CD4-positive, alpha-beta T cell treated with Interleukin-17A for 4 hours (primary cell): ENCODE measurements around the gene SERTAD3.
A peak's percentile ranks its signal among the peaks of the same experiment; 100 is the strongest.
"Not testable (repeated sequence)": the region's sequence is repeated elsewhere in the genome, so short reads cannot be mapped to it uniquely, and the experiment has no call there.

ENCODE experiments used
- DNase-seq: peaks from one replicate; pipeline ENCODE4 v3.0.0-alpha.2; 2020; ENCODE audit warnings: mixed read lengths

SERTAD3 gene

DNA sequence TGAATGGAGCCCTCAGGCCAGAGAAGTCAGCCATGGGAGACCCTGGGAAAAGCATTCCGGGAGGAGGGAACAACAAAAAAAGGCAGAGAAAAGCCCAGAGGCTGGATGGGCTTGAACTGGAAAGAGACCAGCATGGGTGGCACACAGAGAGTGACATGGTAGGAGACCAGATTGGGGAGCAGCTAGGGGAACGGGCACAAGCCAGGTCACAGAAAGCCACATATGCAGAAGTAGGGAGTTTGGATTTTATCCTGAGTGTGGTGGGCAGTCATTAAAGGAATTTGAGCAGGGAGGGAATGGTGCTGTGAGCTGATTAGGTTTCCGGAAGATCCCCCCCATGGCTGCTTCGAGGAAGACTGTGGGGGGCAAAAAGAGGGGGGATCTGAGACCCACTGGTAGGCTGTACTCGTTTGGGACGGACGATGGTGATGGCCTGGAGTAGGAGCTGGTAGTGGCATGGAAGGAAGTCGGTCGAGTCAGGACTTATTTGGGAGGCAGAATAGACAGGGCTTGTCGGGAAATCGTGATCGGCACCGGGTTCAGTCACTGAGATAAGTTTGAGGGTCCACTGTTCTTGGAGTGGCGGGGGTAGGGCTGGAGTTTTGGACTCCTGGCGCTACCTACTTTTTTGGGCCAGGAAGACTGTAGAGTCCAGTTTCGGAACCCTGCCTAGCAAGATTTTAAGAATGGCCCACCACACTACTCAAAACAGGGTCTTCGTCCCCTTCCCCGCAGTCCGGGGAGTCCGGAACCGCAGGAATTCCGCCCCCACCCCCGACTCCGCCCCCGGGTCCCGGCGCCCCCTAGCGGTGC lies 19.3 kb downstream of the SERTAD3 start:
- peak; percentile 23 for DNase-seq

- DNase-seq: no peak
Observed at GRCh38 chr19:40423938-40424337, 20.2 kb downstream of the SERTAD3 start.

DNA sequence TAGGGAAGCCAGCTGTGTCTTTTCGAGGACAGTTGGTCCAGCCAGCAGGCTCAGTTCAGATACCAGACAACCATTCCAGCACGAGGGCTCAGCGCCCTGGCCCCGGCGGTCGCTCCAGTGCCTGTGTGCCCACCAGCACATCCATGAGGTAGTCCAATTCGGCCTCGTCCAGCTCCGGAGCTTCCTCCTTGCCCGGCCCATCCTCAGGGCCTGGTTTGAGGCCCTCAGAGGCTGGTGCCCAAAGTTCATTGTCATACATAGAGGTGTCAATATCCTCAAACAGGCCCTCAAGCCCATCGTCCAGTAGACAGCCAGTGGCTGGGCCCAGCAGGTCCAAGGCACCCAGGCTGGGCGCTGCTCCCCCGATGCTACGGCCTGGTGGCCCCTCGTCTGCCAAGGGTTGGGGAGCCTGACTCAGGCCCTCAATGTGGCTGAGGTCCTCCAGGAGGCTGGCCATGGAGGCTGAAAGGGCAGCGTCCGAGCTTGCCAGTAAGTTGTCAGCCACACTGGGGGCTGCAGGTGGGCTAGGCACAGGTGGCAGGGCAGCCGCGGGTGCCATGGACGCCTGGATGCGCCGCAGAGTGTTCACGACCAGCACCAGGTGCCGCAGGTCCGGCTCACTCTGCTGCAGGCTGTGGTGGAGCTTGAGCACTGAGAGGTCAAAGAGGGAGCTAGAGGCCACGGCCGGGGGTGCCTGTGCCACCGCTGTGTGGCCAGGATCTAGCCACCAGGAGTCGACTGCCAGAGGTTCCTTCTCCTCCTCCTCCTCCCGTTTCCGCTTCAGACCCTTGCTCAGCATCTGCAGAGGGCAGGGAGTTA lies 21.2 kb downstream of the SERTAD3 start:
- no peak for DNase-seq

- no peak for DNase-seq
Observed at GRCh38 chr19:40421993-40422747, 22.0 kb downstream of the SERTAD3 start.

DNA sequence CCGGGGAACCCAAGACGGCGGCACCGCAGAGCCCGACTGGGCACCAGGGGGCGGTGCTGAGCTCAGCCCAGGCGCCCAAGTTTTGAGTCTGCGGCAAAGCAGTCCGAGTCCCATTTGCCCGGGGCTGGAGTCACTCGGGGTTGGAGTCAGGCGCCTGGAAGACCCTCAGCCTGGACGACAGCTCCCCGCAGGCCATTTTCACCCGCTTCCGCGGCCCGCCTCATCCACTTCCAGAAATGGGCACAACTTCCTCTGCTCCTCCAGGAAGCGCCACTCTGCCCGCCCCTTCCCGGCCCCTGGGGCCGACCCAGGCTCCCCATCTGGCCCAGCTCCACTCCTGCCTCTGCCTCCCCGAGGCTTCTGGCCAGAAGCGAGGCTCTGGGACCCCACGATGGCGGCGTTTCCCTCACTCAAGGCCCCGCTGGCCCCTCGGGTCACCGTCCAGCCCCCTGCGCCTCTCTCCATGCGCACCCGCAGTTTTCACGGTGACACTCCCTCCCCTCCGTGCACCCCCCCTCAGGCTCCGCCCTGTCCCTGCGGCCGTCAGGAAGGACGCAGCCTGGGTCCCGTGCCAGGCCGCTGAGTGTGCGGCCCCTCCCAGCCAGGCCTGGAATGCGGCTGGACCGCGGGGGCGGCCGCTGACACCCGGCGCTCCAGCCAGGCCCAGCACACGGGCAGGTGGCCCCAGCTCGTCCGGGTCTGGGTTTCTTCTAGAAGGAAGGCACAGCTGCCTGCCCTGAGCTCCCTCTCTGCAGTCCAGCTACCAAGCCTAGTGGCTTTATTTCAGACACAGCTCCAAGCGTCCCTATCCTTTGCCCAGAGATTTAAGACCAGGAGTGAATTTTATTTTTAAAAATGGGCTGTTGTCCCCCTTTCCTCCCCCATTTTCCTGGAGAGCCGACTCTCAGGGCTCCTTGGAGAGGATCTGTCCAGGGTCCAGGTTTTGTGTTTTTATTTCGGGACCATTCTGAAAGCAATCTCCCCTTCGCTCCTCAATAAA lies 23.1 kb downstream of the SERTAD3 start:
- DNase-seq: peak; percentile 82

- no peak for DNase-seq
Observed at GRCh38 chr19:40420451-40420765, 23.7 kb downstream of the SERTAD3 start.

GRCh38 chr19:40419780-40420179 lies 24.4 kb downstream of the SERTAD3 start:
- no peak for DNase-seq

GRCh38 chr19:40419066-40419612 lies 25.0 kb downstream of the SERTAD3 start:
- DNase-seq: no peak

DNA sequence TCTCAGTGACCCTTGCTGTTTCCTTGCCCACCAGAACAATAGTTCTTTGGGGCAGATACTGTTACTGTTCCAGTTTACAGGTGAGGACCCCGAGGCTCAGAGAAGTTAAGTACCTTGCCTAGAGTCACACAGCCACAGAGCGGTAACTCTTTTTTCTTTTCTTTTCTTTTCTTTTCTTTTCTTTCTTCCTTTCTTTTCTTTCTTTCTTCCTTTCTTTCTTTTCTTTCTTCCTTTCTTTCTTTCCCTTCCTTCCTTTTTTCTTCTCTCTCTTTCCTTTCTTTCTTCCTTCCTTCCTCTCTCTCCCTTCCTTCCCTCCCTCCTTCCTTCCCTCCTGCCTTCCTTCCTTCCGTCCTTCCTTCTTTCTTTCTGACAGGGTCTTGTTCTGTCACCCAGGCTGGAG lies 26.1 kb downstream of the SERTAD3 start:
- DNase-seq: no peak

DNA sequence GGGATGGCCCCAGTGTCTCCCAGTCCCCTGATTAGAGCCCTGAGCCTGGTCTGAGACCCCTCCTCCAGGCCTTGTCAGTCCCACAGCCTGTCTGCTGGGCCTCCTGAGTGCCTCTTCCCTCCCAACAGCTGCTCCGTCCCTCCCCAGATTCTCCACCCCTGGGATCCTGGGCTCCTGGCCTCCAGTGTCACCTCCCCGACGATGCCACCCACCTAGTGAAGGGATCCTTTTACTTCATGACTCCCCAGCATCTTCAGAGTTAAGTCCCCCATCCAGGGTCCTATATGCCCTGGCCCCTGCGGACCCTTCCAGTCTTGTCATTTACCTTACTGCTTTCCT lies 26.5 kb downstream of the SERTAD3 start:
- DNase-seq: no peak

DNA sequence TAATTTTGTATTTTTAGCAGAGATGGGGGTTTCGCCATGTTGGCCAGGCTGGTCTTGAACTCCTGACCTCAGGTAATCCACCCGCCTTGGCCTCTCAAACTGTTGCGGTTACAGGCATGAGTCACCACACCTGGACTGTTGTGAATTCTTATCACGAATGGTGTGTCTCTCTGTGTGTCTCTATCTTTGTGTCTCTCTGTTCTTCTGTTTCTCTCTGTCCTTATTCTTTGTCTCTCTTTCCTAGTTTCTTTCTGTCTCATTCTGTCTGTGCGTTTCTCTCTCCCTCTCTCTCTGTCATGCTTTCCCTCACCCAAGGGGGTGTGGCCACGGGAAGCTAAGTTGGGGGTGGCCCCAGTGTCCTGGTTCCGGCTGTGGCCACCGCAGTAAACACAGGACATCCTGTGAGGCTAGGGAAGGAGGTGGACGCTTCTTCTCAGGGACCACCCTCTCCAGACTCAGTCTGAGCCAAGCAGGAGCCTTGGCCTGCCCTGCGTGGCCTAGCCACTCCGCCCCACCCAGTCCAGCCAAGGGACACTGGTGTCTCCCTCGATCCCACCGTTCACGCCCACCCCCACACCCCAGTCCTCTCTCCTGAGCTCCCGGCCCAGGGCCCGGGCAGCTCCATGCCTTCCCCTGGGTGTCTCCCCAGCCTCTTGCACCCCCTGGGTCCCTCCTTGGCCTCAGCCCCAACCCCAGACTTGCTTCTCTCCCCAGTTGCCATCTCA lies 27.1 kb downstream of the SERTAD3 start:
- peak; percentile 18 for DNase-seq

DNA sequence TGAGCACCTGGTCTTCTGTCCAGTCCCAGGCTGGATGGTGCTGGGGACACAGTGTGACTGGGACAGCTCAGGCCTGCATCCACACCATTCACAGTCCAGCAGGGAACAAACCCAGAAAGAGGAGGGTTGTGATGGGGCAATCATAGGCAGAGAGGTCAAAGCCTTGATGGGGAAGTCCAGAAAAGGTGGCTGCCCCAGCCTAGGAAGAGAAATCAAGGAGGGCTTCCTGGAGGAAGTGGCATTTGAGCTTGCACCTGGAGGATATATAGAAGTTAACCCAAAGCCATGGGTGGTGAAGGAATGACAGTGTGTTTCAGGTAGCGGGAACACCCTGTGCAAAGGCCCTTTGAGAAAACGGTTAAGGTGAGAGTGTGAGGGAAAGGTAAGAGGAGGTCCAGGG lies 28.4 kb downstream of the SERTAD3 start:
- DNase-seq: no peak

GRCh38 chr19:40414542-40415535 lies 29.3 kb downstream of the SERTAD3 start:
- no peak for DNase-seq

DNA sequence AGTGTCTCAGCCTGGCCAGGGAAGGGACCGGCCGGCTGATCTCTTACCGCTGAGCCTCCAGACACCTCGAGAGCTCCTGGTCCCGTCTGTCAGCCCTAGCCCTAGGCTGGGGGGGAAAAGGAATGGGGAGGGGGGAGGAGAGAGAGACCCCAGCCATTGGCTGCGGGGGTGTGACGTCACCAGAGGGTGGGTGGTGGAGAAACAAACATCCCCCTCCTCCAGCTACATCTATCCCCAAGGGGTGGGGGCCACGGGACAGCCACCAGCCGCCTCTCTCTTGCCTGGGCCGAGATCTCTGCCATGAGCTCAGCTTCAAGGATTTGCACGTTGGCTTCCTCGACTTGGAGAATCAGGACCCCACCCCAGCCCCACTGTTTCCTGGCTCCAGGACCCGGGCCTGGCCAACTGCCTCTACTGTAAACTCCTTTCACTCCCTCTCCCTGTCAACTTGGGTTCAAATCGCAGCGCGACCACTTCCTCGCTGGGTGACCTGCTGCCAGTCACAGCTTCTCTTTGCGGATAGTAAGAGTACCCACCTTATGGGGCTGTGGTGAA lies 30.8 kb downstream of the SERTAD3 start, which contains the start of gene PRX:
Gene PRX, minus strand, starts transcription at position 88 of the 555 bp plus-strand sequence. CDS start 5,446 bp downstream, outside the sequence.
- no peak for DNase-seq

DNA sequence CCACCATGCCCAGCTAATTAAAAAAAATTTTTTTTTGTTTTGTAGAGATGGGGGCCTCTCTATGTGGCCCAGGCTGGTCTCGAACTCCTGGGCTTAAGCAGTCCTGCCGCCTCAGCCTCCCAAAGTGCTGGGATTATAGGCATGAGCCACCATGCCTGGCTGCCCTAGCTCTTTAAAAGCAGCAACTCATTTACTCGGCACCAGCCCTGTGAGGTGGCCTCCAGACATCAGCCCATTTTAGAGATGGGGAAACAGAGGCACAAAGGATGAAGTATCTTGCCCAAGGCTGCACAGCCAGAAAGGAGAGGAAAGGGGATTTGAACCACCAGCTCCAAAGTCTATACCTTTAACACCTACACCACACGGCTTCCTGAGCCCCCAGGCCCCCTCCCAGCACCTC lies 31.3 kb downstream of the SERTAD3 start:
- no peak for DNase-seq

- no peak for DNase-seq
Observed at GRCh38 chr19:40411958-40412499, 32.1 kb downstream of the SERTAD3 start.

- DNase-seq: no peak
Observed at GRCh38 chr19:40411125-40411842, 32.9 kb downstream of the SERTAD3 start.

GRCh38 chr19:40410030-40410389 lies 34.1 kb downstream of the SERTAD3 start:
- DNase-seq: no peak

GRCh38 chr19:40408598-40408925 lies 35.6 kb downstream of the SERTAD3 start:
- DNase-seq: not testable (repeated sequence)
